Cardiac fibroblast (primary cell): ENCODE measurements around the gene MRPL11.

Experiments used
- DNase-seq, 2 donors: peaks; one replicate each; pipeline versions ENCODE4 v3.0.0 to v3.0.0-alpha.2; 2010; ENCODE audit warnings: low read depth in 2 of 2
- H3K4me3 ChIP-seq, 2 donors: replicated peaks in 1 of 2; 1 replicate in 1 of 2; 2 replicates in 1 of 2; pipeline ENCODE4 v1.5.1; 2011; ENCODE audit warnings: low read depth in 2 of 2, low read length in 2 of 2, mild to moderate bottlenecking in 2 of 2, moderate library complexity in 1 of 2
- TF ChIP-seq, protein P1 (sequence below): IDR thresholded peaks from one replicate; pipeline ENCODE4 v1.5.1; 2011; ENCODE audit warnings: low read depth, mild to moderate bottlenecking, low read length, inconsistent platforms

Gene MRPL11

DNA sequence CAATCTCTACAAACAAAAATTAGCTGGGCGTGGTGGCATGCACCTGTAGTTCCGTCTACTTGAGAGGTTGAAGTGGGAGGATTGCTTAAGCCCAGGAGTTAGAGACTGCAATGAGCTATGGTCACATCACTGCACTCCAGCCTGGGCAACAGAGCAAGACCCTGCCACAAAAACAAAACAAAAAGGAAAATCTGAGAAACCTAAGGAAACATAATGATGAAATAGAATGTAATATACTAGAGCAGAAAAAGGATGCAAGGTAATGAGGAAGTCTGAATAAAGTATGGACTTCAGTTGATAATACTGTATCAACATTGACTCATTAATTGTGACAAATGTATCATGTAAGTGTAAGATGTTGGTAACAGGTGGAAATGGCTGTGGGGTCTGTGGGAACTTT, 9.7 kb downstream of the MRPL11 start:
- no peak for DNase-seq
- TF ChIP-seq, protein P1, sequence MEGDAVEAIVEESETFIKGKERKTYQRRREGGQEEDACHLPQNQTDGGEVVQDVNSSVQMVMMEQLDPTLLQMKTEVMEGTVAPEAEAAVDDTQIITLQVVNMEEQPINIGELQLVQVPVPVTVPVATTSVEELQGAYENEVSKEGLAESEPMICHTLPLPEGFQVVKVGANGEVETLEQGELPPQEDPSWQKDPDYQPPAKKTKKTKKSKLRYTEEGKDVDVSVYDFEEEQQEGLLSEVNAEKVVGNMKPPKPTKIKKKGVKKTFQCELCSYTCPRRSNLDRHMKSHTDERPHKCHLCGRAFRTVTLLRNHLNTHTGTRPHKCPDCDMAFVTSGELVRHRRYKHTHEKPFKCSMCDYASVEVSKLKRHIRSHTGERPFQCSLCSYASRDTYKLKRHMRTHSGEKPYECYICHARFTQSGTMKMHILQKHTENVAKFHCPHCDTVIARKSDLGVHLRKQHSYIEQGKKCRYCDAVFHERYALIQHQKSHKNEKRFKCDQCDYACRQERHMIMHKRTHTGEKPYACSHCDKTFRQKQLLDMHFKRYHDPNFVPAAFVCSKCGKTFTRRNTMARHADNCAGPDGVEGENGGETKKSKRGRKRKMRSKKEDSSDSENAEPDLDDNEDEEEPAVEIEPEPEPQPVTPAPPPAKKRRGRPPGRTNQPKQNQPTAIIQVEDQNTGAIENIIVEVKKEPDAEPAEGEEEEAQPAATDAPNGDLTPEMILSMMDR: no peak
- H3K4me3 ChIP-seq: no peak overlapping the region

DNA sequence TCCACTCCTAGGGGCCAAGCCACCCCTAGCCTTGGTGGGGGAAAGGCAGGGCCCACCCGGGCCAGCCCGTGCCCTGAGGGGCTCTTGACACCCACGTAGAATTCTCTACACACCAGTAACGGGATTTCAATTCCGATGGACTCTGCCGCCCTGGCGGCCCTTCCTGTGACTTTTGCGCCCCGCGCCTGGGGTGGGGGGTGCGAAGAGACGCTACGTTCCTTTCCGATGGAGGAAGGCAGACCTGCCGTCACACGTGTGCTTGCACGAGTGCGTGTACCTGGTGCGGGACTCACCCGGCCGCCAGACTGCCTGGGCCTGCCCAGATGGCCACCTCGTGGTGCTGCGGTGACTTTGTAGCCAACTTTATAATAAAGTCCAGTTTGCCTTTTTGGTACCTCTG, 12.3 kb downstream of the MRPL11 start:
- TF ChIP-seq, protein P1: no peak
- no peak overlapping the region for H3K4me3 ChIP-seq
- DNase-seq: no peak

DNA sequence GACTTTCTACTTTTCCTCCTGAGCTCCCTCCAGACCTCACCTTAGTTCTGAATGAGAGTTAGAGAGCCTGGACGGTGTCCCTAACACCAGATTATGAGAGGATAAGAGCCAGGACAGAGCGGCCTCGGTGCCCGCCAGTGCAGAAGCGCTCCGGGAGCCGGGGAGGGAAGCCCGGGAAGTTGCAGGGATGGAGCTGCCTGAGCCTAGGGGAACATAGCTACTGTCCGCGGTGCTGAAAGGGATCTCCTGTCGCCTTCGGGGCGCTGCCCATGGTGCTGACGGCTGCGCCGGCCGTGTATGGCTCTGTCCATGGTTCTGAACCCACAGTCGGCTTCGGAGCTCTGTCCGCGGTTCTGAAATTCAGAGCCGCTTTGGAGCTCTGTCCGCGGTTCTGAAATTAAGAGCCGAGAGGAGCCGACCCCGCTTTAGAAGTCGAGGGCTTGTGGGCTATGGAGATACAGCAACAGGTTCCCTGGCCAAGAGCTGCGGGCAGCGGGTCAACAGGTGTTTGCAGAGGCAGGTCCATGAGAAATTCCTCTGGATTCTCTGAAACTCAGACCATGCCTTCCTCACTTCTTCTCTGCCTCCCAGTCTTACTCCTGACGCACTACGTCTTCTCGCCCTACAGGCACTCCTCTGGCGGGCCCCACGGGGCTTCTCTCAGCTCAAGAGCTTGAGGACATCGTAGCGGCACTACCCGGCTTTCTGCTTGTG, 17.0 kb downstream of the MRPL11 start:
- TF ChIP-seq, protein P1: no peak
- H3K4me3 ChIP-seq: no peak overlapping the region
- peak; percentile 90 to 94 for DNase-seq

DNA sequence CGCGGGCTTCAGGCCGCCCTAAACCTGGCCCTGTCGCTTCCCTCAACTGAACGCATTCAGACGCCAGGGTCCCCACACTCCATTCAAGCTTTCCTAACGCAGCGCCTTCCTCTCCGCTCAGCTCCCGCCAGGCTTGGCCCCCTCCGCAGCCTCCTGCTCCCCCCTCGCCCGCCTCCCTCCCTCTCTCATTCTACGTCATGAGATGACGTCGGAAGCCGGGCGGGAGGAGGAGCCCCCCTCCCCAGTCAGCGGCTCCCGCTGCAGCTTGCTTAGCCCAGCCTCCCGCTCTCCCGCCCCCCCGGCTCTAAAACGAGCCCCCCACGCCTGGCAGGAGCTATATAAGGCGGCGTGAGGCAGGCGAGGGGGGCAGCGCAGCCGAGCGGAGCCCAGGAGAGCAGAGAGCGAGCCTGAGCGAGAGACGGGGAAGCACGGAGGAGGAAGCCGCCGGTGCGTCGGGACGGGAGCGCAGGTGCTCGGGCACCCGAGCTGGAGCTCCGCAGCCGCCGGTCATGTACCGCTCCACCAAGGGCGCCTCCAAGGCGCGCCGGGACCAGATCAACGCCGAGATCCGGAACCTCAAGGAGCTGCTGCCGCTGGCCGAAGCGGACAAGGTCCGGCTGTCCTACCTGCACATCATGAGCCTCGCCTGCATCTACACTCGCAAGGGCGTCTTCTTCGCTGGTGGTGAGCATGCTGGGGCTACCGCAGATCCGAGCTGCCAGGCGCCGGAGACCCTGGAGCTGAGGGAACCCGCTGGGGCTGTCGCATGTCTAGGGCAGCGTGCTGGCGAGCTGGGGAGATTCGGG, 17.8 kb downstream of the MRPL11 start, which contains the start of gene NPAS4:
Gene NPAS4 (plus strand): TSS at position 365 of the 806 bp plus-strand sequence. CDS start 145 bp downstream, at position 510.
- H3K4me3 ChIP-seq: no peak within 1 kb of the TSS
- TF ChIP-seq, protein P1: no peak
- DNase-seq: no peak

DNA sequence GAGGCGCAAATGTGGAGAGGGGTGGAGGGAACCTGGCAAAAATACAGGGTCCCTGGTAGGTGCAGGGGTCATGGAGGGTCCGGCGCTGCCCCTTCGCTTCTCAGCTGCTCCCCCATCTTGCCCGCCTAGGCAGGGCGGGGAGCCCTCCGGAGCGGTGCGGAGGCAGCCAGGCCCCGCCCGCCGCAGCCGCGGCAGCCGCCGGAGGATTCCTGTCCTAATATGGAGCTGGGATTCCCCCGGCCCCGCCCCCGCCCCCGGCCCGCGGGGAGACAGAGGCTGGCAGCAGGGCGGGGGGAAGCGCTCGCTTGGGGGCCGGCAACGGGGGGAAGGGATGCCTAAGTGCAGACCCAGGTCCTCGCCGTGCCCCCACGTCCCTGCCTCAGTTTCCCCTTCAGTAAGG, 18.8 kb downstream of the MRPL11 start:
- no peak overlapping the region for H3K4me3 ChIP-seq
- TF ChIP-seq, protein P1: no peak
- no peak for DNase-seq

DNA sequence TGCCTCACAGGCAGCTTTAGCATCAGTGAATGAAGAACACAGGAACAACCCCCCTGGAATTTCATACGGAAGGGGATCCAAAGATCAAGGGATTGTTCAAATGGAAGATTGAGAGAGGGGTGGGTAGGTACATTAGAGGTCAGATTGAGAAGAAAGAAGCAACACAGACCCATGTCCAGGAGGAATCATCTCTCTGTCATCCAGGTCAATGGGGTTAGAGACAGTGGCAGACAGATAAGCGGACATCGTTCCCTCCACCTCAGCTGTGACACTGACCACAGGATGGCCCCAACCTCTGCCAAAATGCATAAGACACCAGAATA, 19.7 kb downstream of the MRPL11 start:
- H3K4me3 ChIP-seq: no peak overlapping the region
- TF ChIP-seq, protein P1: no peak
- no peak for DNase-seq
